ENCODE data around the gene NAV2. TPM values are rescaled to one million over a fixed set of nuclear protein-coding genes. Genes with fewer than 3 reads are reported as not detected.
A peak's percentile ranks its signal among the peaks of the same experiment; 100 is the strongest.

The NAV2 gene
- total and polyA plus RNA-seq, 2 donors from 2014 or later: 5.9 to 37.7 TPM

GRCh38 chr11:19705936-19706335 is 6.7 kb upstream of the NAV2 start:
- H3K4me1 ChIP-seq (ENCODE audit: control insufficient read depth in 2 of 3, insufficient read depth in 2 of 3, low read depth in 1 of 3, low read length in 3 of 3): no peaks in the 10 kb centered on the region
- H3K36me3 ChIP-seq (ENCODE audit: control insufficient read depth in 2 of 3, insufficient read depth in 3 of 3, low read length in 3 of 3): no peaks in the 10 kb centered on the region
- no peak overlapping the region for H3K9ac ChIP-seq (ENCODE audit: low read length in 3 of 3)
- no peaks in the 10 kb centered on the region for H3K9me3 ChIP-seq (ENCODE audit: control insufficient read depth in 2 of 3, insufficient read depth in 1 of 3, low read length in 3 of 3)
- H3K27ac ChIP-seq (ENCODE audit: low read depth in 2 of 2, low read length in 2 of 2): no peak overlapping the region
- no peak overlapping the region for H3K4me3 ChIP-seq (ENCODE audit: low read length in 3 of 3)
- H3K27me3 ChIP-seq (ENCODE audit: control insufficient read depth, insufficient read depth, low read length): no peaks in the 10 kb centered on the region
- TF ChIP-seq, protein P1, sequence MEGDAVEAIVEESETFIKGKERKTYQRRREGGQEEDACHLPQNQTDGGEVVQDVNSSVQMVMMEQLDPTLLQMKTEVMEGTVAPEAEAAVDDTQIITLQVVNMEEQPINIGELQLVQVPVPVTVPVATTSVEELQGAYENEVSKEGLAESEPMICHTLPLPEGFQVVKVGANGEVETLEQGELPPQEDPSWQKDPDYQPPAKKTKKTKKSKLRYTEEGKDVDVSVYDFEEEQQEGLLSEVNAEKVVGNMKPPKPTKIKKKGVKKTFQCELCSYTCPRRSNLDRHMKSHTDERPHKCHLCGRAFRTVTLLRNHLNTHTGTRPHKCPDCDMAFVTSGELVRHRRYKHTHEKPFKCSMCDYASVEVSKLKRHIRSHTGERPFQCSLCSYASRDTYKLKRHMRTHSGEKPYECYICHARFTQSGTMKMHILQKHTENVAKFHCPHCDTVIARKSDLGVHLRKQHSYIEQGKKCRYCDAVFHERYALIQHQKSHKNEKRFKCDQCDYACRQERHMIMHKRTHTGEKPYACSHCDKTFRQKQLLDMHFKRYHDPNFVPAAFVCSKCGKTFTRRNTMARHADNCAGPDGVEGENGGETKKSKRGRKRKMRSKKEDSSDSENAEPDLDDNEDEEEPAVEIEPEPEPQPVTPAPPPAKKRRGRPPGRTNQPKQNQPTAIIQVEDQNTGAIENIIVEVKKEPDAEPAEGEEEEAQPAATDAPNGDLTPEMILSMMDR (IDR thresholded peaks at IDR 0.05; ENCODE audit: borderline replicate concordance, extremely low read depth, insufficient read depth): no peak
- intact Hi-C loops (cut with DNase I): no loop called here
- FAIRE-seq (no peak), DNase-seq (no peak)

DNA sequence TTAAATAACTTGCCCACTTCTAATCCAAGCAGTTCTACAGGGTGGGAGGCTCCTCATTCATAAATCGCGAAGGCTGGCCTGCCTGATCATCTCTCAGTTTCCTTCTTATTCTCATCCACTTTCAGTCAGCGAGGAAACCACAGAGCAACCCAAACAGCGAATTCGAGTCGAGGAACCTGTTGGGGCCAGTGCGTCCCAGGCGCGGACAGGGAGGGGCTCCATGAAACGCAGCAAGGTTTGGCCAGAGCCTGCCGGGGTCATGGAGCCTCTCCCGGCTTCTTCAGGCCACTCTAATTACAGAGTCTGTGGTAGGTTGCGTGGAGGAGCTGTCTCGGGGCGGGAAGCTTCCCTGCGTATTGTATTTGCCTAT is 741 bp upstream of the NAV2 start:
- DNase-seq (peak in 1 of 5 donors; percentile 71), FAIRE-seq (no peak)
- peak overlapping the region; percentile 73 to 75 for H3K27ac ChIP-seq (ENCODE audit: low read depth in 2 of 2, low read length in 2 of 2)
- H3K9me3 ChIP-seq (ENCODE audit: control insufficient read depth in 2 of 3, insufficient read depth in 1 of 3, low read length in 3 of 3): no peaks in the 10 kb centered on the region
- H3K4me1 ChIP-seq (ENCODE audit: control insufficient read depth in 2 of 3, insufficient read depth in 2 of 3, low read depth in 1 of 3, low read length in 3 of 3): peaks cover 0 to 27% (median 14%) of the 10 kb centered on the region in 3 donors
- H3K4me3 ChIP-seq (ENCODE audit: low read length in 3 of 3): peak overlapping the region; percentile 20 to 73 (median 54)
- H3K36me3 ChIP-seq (ENCODE audit: control insufficient read depth in 2 of 3, insufficient read depth in 3 of 3, low read length in 3 of 3): no peaks in the 10 kb centered on the region
- intact Hi-C loops (cut with DNase I): no loop called here
- peak overlapping the region in 2 of 3 donors; percentile 17 to 62 for H3K9ac ChIP-seq (ENCODE audit: low read length in 3 of 3)
- TF ChIP-seq, protein P1 (IDR thresholded peaks at IDR 0.05; ENCODE audit: borderline replicate concordance, extremely low read depth, insufficient read depth): no peak
- peaks cover 7% of the 10 kb centered on the region for H3K27me3 ChIP-seq (ENCODE audit: control insufficient read depth, insufficient read depth, low read length)

- peak in 4 of 5 donors; percentile 21 to 79 (median 46) for DNase-seq
These were observed 772 bp downstream of the NAV2 start for GRCh38 chr11:19713196-19714021.

More at GRCh38 chr11:19713196-19714021, 772 bp downstream of the NAV2 start:
- Histone ChIP-seq H3K27ac (ENCODE audit: low read depth in 2 of 2, low read length in 2 of 2) (no peak overlapping the region), H3K9me3 (ENCODE audit: control insufficient read depth in 2 of 3, insufficient read depth in 1 of 3, low read length in 3 of 3) (no peaks in the 10 kb centered on the region), H3K4me1 (ENCODE audit: control insufficient read depth in 2 of 3, insufficient read depth in 2 of 3, low read depth in 1 of 3, low read length in 3 of 3) (peaks cover 0 to 27% (median 14%) of the 10 kb centered on the region in 3 donors), H3K27me3 (ENCODE audit: control insufficient read depth, insufficient read depth, low read length) (peaks cover 7% of the 10 kb centered on the region), H3K9ac (ENCODE audit: low read length in 3 of 3) (peak overlapping the region in 2 of 3 donors; percentile 49 to 52), H3K36me3 (ENCODE audit: control insufficient read depth in 2 of 3, insufficient read depth in 3 of 3, low read length in 3 of 3) (no peaks in the 10 kb centered on the region), H3K4me3 (ENCODE audit: low read length in 3 of 3) (peak overlapping the region; percentile 13 to 65 (median 62))
- intact Hi-C loops (cut with DNase I): no loop called here
- TF ChIP-seq, protein P1 (IDR thresholded peaks at IDR 0.05; ENCODE audit: borderline replicate concordance, extremely low read depth, insufficient read depth): no peak
- FAIRE-seq: no peak

Measured in kidney (tissue), 14 donors.